ENCODE results near the gene MAML3.

DNA sequence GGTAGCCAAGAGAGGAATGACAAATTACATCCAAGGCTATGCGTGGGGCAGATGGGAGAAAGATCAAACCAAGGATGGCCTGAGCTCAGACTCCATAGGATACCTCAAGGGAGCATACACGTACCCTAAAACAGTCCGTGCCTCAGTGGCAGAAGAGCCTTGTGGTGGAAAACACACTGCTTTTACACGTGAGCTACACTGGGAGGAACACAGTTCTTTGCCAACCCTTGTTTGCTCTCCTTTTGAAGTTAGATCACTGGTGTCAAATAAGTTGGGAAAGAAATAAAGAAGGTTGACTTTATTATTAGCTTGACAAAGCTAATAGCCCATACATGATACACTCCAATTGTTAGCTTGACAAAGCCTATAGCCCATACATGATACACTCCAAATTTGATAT lies 346.5 kb downstream of the MAML3 start:
- TF ChIP-seq, protein P1, sequence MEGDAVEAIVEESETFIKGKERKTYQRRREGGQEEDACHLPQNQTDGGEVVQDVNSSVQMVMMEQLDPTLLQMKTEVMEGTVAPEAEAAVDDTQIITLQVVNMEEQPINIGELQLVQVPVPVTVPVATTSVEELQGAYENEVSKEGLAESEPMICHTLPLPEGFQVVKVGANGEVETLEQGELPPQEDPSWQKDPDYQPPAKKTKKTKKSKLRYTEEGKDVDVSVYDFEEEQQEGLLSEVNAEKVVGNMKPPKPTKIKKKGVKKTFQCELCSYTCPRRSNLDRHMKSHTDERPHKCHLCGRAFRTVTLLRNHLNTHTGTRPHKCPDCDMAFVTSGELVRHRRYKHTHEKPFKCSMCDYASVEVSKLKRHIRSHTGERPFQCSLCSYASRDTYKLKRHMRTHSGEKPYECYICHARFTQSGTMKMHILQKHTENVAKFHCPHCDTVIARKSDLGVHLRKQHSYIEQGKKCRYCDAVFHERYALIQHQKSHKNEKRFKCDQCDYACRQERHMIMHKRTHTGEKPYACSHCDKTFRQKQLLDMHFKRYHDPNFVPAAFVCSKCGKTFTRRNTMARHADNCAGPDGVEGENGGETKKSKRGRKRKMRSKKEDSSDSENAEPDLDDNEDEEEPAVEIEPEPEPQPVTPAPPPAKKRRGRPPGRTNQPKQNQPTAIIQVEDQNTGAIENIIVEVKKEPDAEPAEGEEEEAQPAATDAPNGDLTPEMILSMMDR (IDR thresholded peaks at IDR 0.05) = no peak
- no peak for TF ChIP-seq POLR2A (IDR thresholded peaks at IDR 0.05)

Data from lower leg skin (tissue), 3 donors.